ENCODE measurements around the gene HDAC11.

- TF ChIP-seq REST (IDR thresholded peaks at IDR 0.05; ENCODE audit: low read depth), result no peak
- no peak for TF ChIP-seq TAF1 (IDR thresholded peaks at IDR 0.05; ENCODE audit: low read depth)
- TF ChIP-seq FOXM1 (IDR thresholded peaks at IDR 0.05; ENCODE audit: borderline replicate concordance, low read depth), result no peak
- no peak for TF ChIP-seq EP300 (IDR thresholded peaks at IDR 0.05; ENCODE audit: borderline replicate concordance)
Observed at GRCh38 chr3:13451301-13451673, 28.8 kb upstream of the HDAC11 start.
